Tibial nerve (tissue), 3 donors: ENCODE data around the gene LRFN5.

Source experiments
- CTCF ChIP-seq, 5 experiments: fragments of 200-600 bp in 3 of 5; fragments of 450-650 bp in 2 of 5; sonication (generic) in 3 of 5; IDR thresholded peaks; one replicate each; pipeline ENCODE4 v1.5.1; 2016 to 2019; ENCODE audit warnings: antibody characterized with exemption in 5 of 5, mild to moderate bottlenecking in 3 of 5, moderate library complexity in 2 of 5
- POLR2A ChIP-seq, 2 donors: fragments of 450-650 bp; IDR thresholded peaks; one replicate each; pipeline ENCODE4 v1.6.1; 2017; ENCODE audit warnings: antibody characterized with exemption in 2 of 2, mild to moderate bottlenecking in 2 of 2, moderate library complexity in 2 of 2

GRCh38 chr14:41650802-41651201, 44.1 kb downstream of the LRFN5 start:
- no peak for TF ChIP-seq CTCF (IDR thresholded peaks at IDR 0.05)
- no peak for TF ChIP-seq POLR2A (IDR thresholded peaks at IDR 0.05)
